Retina (tissue), 1 donor: Measurements from ENCODE around the gene SOWAHA.

Experiments
- DNase-seq: peaks from one replicate; pipeline ENCODE4 v3.0.0-alpha.2; 2016

SOWAHA gene

DNA sequence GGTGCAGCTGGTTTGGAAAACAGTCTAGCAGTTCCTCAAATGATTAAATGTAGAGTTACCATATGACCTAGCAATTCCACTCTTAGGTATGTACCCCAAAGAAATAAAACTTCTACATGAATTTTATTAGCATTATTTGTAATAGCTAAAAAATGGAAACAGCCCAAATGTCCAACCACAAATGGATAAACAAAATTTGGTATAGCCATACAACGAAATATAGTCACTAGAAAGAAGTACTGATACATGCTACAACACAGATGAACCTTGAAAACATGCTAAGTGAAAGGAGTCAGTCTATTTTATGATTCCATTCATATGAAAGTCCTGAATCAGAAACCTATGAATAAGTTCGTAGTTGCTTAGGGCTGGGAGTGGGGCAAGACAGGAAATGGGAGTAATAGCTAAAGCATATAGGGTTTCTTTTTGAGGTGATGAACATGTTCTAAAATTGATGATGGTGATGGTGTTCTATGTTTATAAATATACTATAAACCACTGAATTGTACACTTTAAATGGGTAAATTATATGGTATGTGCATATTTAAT, 46.9 kb downstream of the SOWAHA start:
- no peak for DNase-seq

DNA sequence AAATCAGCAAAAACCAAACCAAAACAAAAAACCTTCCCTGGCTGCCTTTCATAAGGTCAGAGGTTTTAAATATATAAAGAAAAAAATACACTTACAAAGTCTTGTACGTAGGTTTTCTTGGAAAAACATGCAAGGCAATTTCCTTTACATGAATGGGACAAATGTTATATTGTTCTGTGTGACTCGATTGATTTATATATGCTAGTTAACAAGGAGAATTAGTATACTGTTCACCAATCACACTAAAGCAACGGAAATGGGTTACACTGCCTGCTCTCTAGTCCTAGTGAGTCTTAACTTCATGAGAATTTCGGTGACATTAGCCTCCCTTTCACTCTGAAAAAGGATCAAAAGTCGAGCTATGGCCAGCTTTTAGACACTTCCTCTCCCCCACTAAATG, 47.6 kb downstream of the SOWAHA start:
- DNase-seq = no peak

DNA sequence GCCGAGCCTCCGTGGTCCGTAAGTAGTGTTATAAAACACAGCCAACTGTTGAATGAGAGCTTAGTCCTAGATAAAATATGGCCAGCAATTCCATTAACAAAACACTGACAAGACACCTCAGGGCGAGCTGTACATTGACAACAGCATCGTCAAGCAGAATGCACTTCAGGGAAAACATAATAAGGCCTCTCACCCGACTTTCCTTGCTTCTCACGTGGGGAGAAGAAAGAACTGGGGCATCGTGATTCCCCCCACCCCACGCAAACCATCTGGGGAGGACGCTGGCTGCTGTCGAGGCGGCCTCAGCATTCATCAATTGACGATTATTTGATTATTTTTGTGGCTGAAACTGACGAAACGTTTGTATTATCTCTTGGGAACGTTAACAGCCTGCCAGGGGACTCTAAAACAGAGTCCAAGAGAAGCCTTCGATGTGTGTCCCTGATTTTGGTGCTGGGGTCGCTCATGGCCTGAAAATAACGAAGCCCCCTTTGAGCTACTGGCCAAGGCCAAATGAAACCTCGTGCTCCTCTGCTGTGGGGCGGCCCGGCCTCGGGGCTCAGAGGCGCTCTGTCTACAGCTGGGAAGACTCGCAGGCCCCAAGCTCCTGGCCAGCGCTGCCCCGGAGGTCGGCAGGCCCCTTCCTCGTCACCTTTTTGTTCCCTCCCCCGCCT, 52.7 kb downstream of the SOWAHA start:
- no peak for DNase-seq
